Ureter (tissue), 1 donor: ENCODE measurements around the gene SBK3. TPM values are rescaled to one million over a fixed set of nuclear protein-coding genes. Genes with fewer than 3 reads are reported as not detected.

ENCODE experiments used
- total RNA-seq: library from RNA; stranded (reverse); gene quantifications from one replicate; pipeline ENCODE4 v1.2.4, GENCODE V29; 2023
- donor health status: DM: yes; HTN: yes; CAD: no.

The SBK3 gene
- total RNA-seq, 1 donor from 2014 or later: 0.39 TPM

Other genes starting within 250 kb of the SBK3 start
- gene TMEM150B, start 220.2 kb downstream of the SBK3 start, total RNA-seq: 1.9 TPM
- gene KMT5C, start 205.7 kb downstream of the SBK3 start, total RNA-seq: 12.0 TPM
- 3.7 TPM for gene COX6B2, start 190.8 kb downstream of the SBK3 start, total RNA-seq
- not detected for gene GARIN5B, start 182.3 kb downstream of the SBK3 start, total RNA-seq
- gene IL11, start 175.1 kb downstream of the SBK3 start, total RNA-seq: not detected
- not detected for gene TMEM190, start 168.7 kb downstream of the SBK3 start, total RNA-seq
- gene TMEM238, start 161.3 kb downstream of the SBK3 start, total RNA-seq: 20.8 TPM
- 2,509 TPM for gene RPL28, start 159.6 kb downstream of the SBK3 start, total RNA-seq
- gene UBE2S, start 137.8 kb downstream of the SBK3 start, total RNA-seq: 31.9 TPM
- not detected for gene SHISA7, start 102.2 kb downstream of the SBK3 start, total RNA-seq
- 48.4 TPM for gene ISOC2, start 83.9 kb downstream of the SBK3 start, total RNA-seq
- gene C19orf85, start 80.8 kb downstream of the SBK3 start, total RNA-seq: not detected
- 7.4 TPM for gene ZNF628, start 68.9 kb downstream of the SBK3 start, total RNA-seq
- gene NAT14, start 60.4 kb downstream of the SBK3 start, total RNA-seq: 14.2 TPM
- 15.2 TPM for gene SSC5D, start 57.1 kb downstream of the SBK3 start, total RNA-seq
- gene SBK2, start 8.4 kb downstream of the SBK3 start, total RNA-seq: not detected
- gene ZNF579, start 35.3 kb upstream of the SBK3 start, total RNA-seq: 14.0 TPM
- gene FIZ1, start 54.0 kb upstream of the SBK3 start, total RNA-seq: 18.4 TPM
- 13.0 TPM for gene ZNF524, start 54.7 kb upstream of the SBK3 start, total RNA-seq
- gene ZNF865, start 60.1 kb upstream of the SBK3 start, total RNA-seq: 13.6 TPM
- gene ZNF784, start 79.0 kb upstream of the SBK3 start, total RNA-seq: 9.5 TPM
- gene ZNF580, start 95.5 kb upstream of the SBK3 start, total RNA-seq: 56.5 TPM
- gene ZNF581, start 98.1 kb upstream of the SBK3 start, total RNA-seq: 22.7 TPM
- 12.3 TPM for gene CCDC106, start 102.7 kb upstream of the SBK3 start, total RNA-seq
- gene U2AF2, start 109.5 kb upstream of the SBK3 start, total RNA-seq: 195 TPM
- 78.5 TPM for gene EPN1, start 129.7 kb upstream of the SBK3 start, total RNA-seq
- not detected for gene NLRP9, start 192.9 kb upstream of the SBK3 start, total RNA-seq
- gene RFPL4A, start 213.6 kb upstream of the SBK3 start, total RNA-seq: not detected
- gene RFPL4AL1, start 223.6 kb upstream of the SBK3 start, total RNA-seq: not detected